CD4-positive, alpha-beta memory T cell (primary cell): ENCODE measurements around the gene CYGB. TPM values are rescaled to one million over a fixed set of nuclear protein-coding genes. Genes with fewer than 3 reads are reported as not detected.
A peak's percentile ranks its signal among the peaks of the same experiment; 100 is the strongest.

ENCODE experiments used
- CTCF ChIA-PET: fragments of 350-600 bp; sonication (Branson Sonifier 250); formaldehyde crosslinking; loops from one replicate; lab custom pipeline; 2021; ENCODE audit warnings: inconsistent platforms; ENCODE audit not compliant: partially characterized antibody; lab: Charles Lee
- POLR2A ChIA-PET: fragments of 350-600 bp; sonication (Branson Sonifier 250); formaldehyde crosslinking; loops from one replicate; lab custom pipeline; 2021; ENCODE audit not compliant: partially characterized antibody; lab: Charles Lee
- DNase-seq, 5 donors: peaks; one replicate each; pipeline versions ENCODE4 v3.0.0 to v3.0.0-alpha.2; 2020 to 2022; ENCODE audit warnings: mixed read lengths in 1 of 5
- H3K27ac ChIP-seq: one replicate; pipeline ENCODE4 v1.7.0; 2013; ENCODE audit warnings: low read depth, low read length
- H3K27me3 ChIP-seq: 2 replicates; pipeline ENCODE4 v1.7.0; 2013; ENCODE audit warnings: mild to moderate bottlenecking, low read length, moderate library complexity; ENCODE audit not compliant: insufficient read depth
- H3K36me3 ChIP-seq: 2 replicates; pipeline ENCODE4 v1.7.0; 2013; ENCODE audit warnings: mild to moderate bottlenecking, low read length, moderate library complexity; ENCODE audit not compliant: insufficient read depth
- H3K4me1 ChIP-seq: 2 replicates; pipeline ENCODE4 v1.7.0; 2013; ENCODE audit warnings: mild to moderate bottlenecking, low read length, moderate library complexity; ENCODE audit not compliant: insufficient read depth
- H3K4me3 ChIP-seq, 2 donors: one replicate each; pipeline ENCODE4 v1.7.0; 2013; ENCODE audit warnings: low read length in 2 of 2, mild to moderate bottlenecking in 1 of 2
- H3K9me3 ChIP-seq, 2 donors: one replicate each; pipeline ENCODE4 v1.7.0; 2013; ENCODE audit warnings: low read length in 2 of 2, control low read depth in 1 of 2; ENCODE audit not compliant: control insufficient read depth in 1 of 2
- H3K27ac Mint-ChIP-seq, 7 donors: one replicate each; pipeline ENCODE4 v1.8.0; 2020 to 2021; ENCODE audit warnings: mixed read lengths in 7 of 7, mild to moderate bottlenecking in 6 of 7, inconsistent platforms in 3 of 7, moderate library complexity in 3 of 7
- H3K27me3 Mint-ChIP-seq, 2 donors: one replicate each; pipeline ENCODE4 v1.8.0; 2020 to 2021; ENCODE audit warnings: mixed read lengths in 2 of 2
- H3K36me3 Mint-ChIP-seq, 2 donors: one replicate each; pipeline ENCODE4 v1.8.0; 2020 to 2021; ENCODE audit warnings: mixed read lengths in 2 of 2, inconsistent platforms in 1 of 2, mild to moderate bottlenecking in 1 of 2
- H3K4me1 Mint-ChIP-seq, 4 donors: one replicate each; pipeline ENCODE4 v1.8.0; 2020 to 2021; ENCODE audit warnings: mixed read lengths in 4 of 4, mild to moderate bottlenecking in 1 of 4
- H3K4me3 Mint-ChIP-seq, 8 donors: one replicate each; pipeline ENCODE4 v1.8.0; 2020 to 2021; ENCODE audit warnings: mixed read lengths in 8 of 8, mild to moderate bottlenecking in 7 of 8, moderate library complexity in 6 of 8, inconsistent platforms in 3 of 8
- H3K9me3 Mint-ChIP-seq, 8 donors: one replicate each; pipeline ENCODE4 v1.8.0; 2020 to 2021; ENCODE audit warnings: mixed read lengths in 8 of 8, mild to moderate bottlenecking in 5 of 8, inconsistent platforms in 3 of 8, moderate library complexity in 1 of 8
- intact Hi-C: fragments of 100-400 bp; cut with micrococcal nuclease; formaldehyde crosslinking; loops from one replicate; pipeline ENCODE4 v1.15.1; 2023
- polyA plus RNA-seq, 2 donors: library from polyadenylated mRNA; unstranded; fragments of 300-500 nt; fragmentation: Illumina TruSeq; gene quantifications; one replicate each; pipeline ENCODE4 v1.2.3, GENCODE V29; 2021
- total RNA-seq, 2 experiments: library from RNA; stranded (reverse); gene quantifications; one replicate each; pipeline ENCODE4 v1.2.3, GENCODE V29; 2021

The CYGB gene
- total and polyA plus RNA-seq, 4 experiments from 2014 or later = not detected

DNA sequence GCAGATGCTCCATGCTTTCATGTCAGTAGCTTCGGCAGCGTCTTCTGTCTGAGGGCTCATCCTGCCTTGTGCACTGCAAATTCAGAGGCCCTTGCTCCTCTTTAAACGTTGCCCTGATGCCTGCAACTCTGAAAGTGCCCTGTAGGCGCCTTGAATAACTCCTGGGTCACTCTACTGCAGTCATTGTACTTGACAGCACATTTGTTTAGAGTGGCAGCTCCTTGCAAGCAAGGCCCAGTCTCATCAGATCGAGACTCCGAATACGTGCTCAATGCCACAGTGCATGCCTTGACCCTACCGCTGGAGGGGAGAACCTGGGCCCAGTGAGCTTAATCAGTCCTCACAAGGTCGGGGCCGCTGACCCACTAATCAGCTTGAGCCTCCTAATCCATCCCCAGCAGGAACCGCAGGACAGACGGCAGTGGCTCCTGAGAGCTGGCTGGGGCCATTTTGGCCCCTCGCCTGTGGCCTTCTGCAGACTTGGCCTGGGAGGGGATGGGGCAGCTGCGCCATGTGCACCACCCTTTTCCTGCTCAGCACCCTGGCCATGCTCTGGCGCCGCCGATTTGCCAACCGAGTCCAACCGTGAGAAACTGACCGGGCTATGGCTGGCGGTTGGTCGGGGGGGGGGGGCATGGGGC, 2.2 kb upstream of the CYGB start, which contains the start of gene PRCD:
TSS of gene PRCD (plus strand) at position 414 of the 641 bp plus-strand sequence. CDS start at position 512, 98 bp downstream.
- H3K27me3 ChIP-seq = peaks cover 9% of the 10 kb centered on the region
- no peaks in the 10 kb centered on the region for H3K9me3 Mint-ChIP-seq
- no peaks in the 10 kb centered on the region for H3K4me1 ChIP-seq
- no peak within 1 kb of the TSS for H3K4me3 ChIP-seq
- no peaks in the 10 kb centered on the region for H3K36me3 ChIP-seq
- POLR2A ChIA-PET = interaction anchor here (0.9 kb wide), 1 partner anchor 132 kb away, joined by 3 read pairs; no protein-coding TSS in a partner anchor
- no peaks in the 10 kb centered on the region for H3K36me3 Mint-ChIP-seq
- H3K27ac Mint-ChIP-seq = peak within 1 kb of the TSS in 4 of 7 donors; percentile 7 to 57 (median 41)
- H3K27me3 Mint-ChIP-seq = peaks cover 33 to 34% of the 10 kb centered on the region in 2 donors
- peak within 1 kb of the TSS in 7 of 8 donors; percentile 26 to 79 (median 45) for H3K4me3 Mint-ChIP-seq
- H3K4me1 Mint-ChIP-seq = peaks cover 1 to 9% (median 3%) of the 10 kb centered on the region in 4 donors
- intact Hi-C loops = no loop called here
- no peaks in the 10 kb centered on the region for H3K9me3 ChIP-seq
- DNase-seq = peak in 1 of 5 donors; percentile 13
- H3K27ac ChIP-seq = no peak within 1 kb of the TSS
- CTCF ChIA-PET = interaction anchor here (3.1 kb wide), 1 partner anchor 16 kb away, joined by 13 read pairs; no protein-coding TSS in a partner anchor

DNA sequence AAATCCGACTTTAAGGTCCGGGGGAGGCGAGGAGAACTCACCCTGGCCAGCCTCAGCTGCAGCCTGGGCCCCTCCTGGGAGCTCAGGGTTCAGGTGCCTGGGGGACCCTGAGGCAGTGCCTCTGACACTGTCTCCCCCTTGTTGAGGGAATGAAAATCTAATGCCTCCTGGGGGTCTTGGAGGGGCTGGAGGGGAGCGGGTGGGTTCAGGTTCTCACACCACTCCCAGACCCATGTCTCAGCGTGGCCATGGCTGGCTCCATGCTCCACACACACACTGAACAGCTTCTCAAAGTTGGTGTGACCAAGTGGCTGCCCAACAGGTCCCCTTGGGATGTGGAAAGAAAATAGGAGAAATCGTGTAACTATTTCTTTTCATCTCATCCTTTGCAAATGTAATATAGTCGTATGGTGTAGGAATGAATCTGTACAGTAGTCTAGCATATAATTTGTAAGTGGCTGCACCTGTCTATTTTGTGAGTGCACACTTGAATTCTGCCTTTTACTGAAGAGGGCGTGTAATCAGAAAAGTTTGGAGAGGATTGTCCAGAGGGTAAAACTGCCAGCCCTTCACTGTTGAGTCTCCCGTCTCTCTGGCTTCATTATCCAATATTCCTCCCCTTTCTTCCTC, 1.5 kb upstream of the CYGB start:
- H3K4me3 Mint-ChIP-seq = peak overlapping the region in 7 of 8 donors; percentile 26 to 79 (median 45)
- peaks cover 9% of the 10 kb centered on the region for H3K27me3 ChIP-seq
- DNase-seq = no peak
- no peak overlapping the region for H3K27ac ChIP-seq
- no peaks in the 10 kb centered on the region for H3K9me3 Mint-ChIP-seq
- no peaks in the 10 kb centered on the region for H3K36me3 Mint-ChIP-seq
- H3K4me1 ChIP-seq = no peaks in the 10 kb centered on the region
- H3K4me1 Mint-ChIP-seq = peaks cover 1 to 9% (median 3%) of the 10 kb centered on the region in 4 donors
- ChIA-PET CTCF (interaction anchor here (3.1 kb wide), 1 partner anchor 16 kb away, joined by 13 read pairs; no protein-coding TSS in a partner anchor), POLR2A (interaction anchor here (0.9 kb wide), 1 partner anchor 133 kb away, joined by 3 read pairs; no protein-coding TSS in a partner anchor)
- H3K9me3 ChIP-seq = no peaks in the 10 kb centered on the region
- H3K27ac Mint-ChIP-seq = peak overlapping the region in 3 of 7 donors; percentile 40 to 57 (median 42)
- H3K27me3 Mint-ChIP-seq = peaks cover 32% of the 10 kb centered on the region in 2 donors
- intact Hi-C loops = no loop called here
- H3K4me3 ChIP-seq = no peak overlapping the region
- no peaks in the 10 kb centered on the region for H3K36me3 ChIP-seq

DNA sequence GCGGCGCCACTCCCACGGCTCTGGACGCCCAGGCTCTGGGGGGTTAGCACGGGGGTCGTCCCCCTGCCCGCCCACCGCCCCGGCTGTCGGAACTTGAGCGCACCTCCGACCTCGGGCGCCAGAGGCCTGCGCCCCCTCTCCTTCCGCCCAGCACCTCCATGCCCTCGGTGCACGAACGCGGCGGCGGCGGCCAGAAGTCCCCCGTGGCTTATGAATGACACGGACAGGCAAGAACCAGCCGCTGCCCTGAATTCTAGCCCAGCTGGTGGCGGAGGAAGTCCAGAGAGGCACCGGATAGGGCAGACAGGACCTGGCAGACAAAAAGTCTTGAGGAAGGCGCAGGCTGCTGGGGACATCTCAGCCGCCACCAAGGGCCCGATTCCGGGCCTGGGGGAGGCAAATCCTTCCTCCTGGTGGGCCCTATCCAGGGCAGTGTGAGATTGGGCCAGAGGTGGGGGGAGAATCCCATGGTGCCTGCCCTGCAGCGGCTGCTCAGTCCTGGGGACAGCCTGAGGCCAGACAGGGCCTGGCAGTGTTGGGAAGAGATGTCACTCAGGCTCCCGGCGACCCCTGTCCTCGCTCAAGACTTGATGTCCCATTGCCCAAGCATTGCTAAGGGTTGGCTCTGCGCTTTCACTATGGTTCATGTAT, 897 bp upstream of the CYGB start:
- peaks cover 1 to 9% (median 3%) of the 10 kb centered on the region in 4 donors for H3K4me1 Mint-ChIP-seq
- Histone ChIP-seq H3K4me3 (no peak overlapping the region), H3K36me3 (no peaks in the 10 kb centered on the region), H3K4me1 (no peaks in the 10 kb centered on the region), H3K27ac (no peak overlapping the region), H3K9me3 (no peaks in the 10 kb centered on the region), H3K27me3 (peaks cover 9% of the 10 kb centered on the region)
- CTCF ChIA-PET = interaction anchor here (3.1 kb wide), 1 partner anchor 15 kb away, joined by 13 read pairs; no protein-coding TSS in a partner anchor
- POLR2A ChIA-PET = no interaction called here
- H3K27ac Mint-ChIP-seq = peak overlapping the region in 2 of 7 donors; percentile 40 to 57
- intact Hi-C loops = no loop called here
- H3K4me3 Mint-ChIP-seq = peak overlapping the region in 5 of 8 donors; percentile 26 to 49 (median 39)
- no peaks in the 10 kb centered on the region for H3K36me3 Mint-ChIP-seq
- DNase-seq = peak in 1 of 5 donors; percentile 30
- peaks cover 28% of the 10 kb centered on the region in 2 donors for H3K27me3 Mint-ChIP-seq
- H3K9me3 Mint-ChIP-seq = no peaks in the 10 kb centered on the region

DNA sequence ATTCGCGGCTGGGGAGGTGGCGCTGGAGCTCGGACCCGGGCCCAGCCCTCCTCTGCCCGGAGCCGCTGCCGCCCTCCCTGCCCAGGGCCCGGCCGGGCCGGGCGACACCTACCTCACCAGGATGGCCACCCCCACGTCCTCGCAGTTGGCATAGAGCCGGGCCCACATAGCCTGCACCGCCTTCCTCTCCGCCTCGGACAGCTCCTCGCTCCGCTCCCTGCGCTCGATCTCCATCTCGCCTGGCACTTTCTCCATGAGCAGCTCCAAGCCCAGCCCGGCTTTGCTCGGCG, 276 bp downstream of the CYGB start:
- CTCF ChIA-PET = interaction anchor here (0.6 to 1.6 kb wide), 2 partner anchors 13 to 35 kb away, joined by 3 to 4 read pairs; no protein-coding TSS in a partner anchor
- H3K4me1 ChIP-seq = no peaks in the 10 kb centered on the region
- no peak overlapping the region for H3K27ac ChIP-seq
- DNase-seq = no peak
- no peak overlapping the region for H3K4me3 ChIP-seq
- peaks cover 27 to 28% of the 10 kb centered on the region in 2 donors for H3K27me3 Mint-ChIP-seq
- H3K36me3 ChIP-seq = no peaks in the 10 kb centered on the region
- no peaks in the 10 kb centered on the region for H3K9me3 Mint-ChIP-seq
- POLR2A ChIA-PET = interaction anchor here (1.3 kb wide), 1 partner anchor 9 kb away, joined by 5 read pairs; no protein-coding TSS in a partner anchor
- no peaks in the 10 kb centered on the region for H3K9me3 ChIP-seq
- intact Hi-C loops = no loop called here
- no peak overlapping the region for H3K27ac Mint-ChIP-seq
- H3K4me3 Mint-ChIP-seq = no peak overlapping the region
- H3K36me3 Mint-ChIP-seq = no peaks in the 10 kb centered on the region
- H3K27me3 ChIP-seq = peaks cover 9% of the 10 kb centered on the region
- H3K4me1 Mint-ChIP-seq = peaks cover 1 to 9% (median 3%) of the 10 kb centered on the region in 4 donors

DNA sequence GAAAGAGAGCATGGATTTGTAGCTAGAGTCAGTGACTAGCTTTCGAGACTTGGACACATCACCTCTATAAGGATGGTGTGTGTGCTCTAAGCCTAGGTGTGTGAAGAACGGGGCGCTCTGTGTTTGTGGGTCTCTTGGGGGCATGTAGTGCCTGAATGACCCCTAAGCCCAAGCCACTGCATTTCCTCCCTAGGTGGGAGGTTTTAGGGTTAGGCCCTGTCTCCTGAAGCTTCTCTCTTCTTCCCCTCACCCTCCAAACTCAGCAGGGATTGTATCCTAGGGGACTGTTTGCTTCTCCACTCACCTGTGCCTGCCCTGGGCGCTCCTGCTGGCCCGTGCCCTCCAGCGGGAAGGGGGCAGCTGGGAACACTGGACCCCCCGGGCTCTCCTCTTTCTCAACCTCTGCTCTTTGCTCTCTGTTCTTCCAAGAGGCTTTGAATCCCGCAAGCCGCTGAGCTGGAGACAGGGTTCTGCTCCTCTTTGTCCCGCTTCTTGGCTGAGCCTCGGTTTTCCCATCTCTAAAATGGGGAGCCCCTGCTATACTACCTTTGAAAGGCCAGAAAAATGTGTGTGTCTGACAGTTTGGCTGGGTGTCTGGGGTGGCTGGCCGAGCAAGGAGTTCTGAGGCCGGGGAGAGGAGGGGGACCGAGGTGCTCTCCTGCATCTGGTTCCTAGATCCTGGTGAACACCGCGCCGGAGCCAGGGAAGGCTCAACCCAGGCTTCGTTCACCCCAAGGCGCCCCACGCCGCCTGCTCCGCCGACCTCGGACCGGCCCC, 810 bp downstream of the CYGB start:
- H3K36me3 ChIP-seq = no peaks in the 10 kb centered on the region
- H3K4me3 ChIP-seq = no peak overlapping the region
- H3K9me3 ChIP-seq = no peaks in the 10 kb centered on the region
- H3K27me3 ChIP-seq = peaks cover 9% of the 10 kb centered on the region
- intact Hi-C loops = no loop called here
- no peak overlapping the region for H3K27ac ChIP-seq
- Mint-ChIP-seq H3K4me3 (peak overlapping the region in 4 of 8 donors; percentile 23 to 61 (median 32)), H3K9me3 (no peaks in the 10 kb centered on the region), H3K27me3 (peaks cover 22 to 25% of the 10 kb centered on the region in 2 donors), H3K4me1 (peaks cover 3 to 9% (median 4%) of the 10 kb centered on the region in 4 donors), H3K27ac (no peak overlapping the region), H3K36me3 (no peaks in the 10 kb centered on the region)
- ChIA-PET CTCF (interaction anchor here (0.6 to 1.6 kb wide), 4 partner anchors 10 to 145 kb away, joined by 3 to 4 read pairs (median 3); no protein-coding TSS in a partner anchor), POLR2A (interaction anchor here (0.5 to 1.3 kb wide), 4 partner anchors 9 to 135 kb away, joined by 3 to 5 read pairs (median 4); no protein-coding TSS in a partner anchor)
- peak in 1 of 5 donors; percentile 31 for DNase-seq
- H3K4me1 ChIP-seq = no peaks in the 10 kb centered on the region

DNA sequence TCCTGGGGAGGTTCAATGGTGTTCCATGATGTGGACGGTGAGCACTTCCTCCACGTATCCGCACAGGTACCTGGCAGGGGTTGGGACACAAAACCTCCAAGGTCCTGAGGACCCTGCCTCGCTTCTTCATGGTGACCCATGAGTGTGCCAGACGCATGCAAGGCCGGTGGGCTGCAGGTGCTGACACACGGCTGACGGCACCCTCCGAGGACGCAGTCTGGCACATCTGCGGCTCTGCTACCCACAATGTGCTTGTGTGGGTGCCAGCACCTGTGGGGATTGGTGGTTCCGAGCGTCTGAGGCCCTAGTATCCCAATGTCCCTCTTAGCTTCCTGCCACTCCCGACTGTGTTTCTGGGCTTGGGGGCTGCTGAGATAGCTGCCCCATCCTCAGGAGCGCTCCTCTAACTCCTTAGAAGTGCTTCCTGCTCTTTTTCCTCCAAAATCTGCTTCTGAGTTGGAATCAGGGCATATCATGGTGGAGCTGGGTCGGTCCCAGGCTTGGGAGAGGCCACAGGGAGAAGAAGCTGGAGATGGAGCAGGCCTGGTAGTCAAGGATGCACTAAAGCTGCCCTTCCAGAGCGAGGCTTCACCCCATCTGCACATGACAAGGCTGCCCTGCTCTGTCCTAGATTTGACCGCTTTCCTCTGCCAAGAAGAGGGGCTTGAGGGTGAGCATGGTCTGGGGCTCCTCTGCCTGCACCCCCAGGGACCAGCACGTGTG, 1.6 kb downstream of the CYGB start:
- H3K4me3 Mint-ChIP-seq = peak overlapping the region in 1 of 8 donors; percentile 39
- Histone ChIP-seq H3K27ac (no peak overlapping the region), H3K4me1 (no peaks in the 10 kb centered on the region), H3K36me3 (no peaks in the 10 kb centered on the region), H3K27me3 (peaks cover 9% of the 10 kb centered on the region), H3K9me3 (no peaks in the 10 kb centered on the region), H3K4me3 (no peak overlapping the region)
- intact Hi-C loops = no loop called here
- peaks cover 3 to 9% (median 4%) of the 10 kb centered on the region in 4 donors for H3K4me1 Mint-ChIP-seq
- peak overlapping the region in 1 of 7 donors; percentile 7 for H3K27ac Mint-ChIP-seq
- H3K27me3 Mint-ChIP-seq = peaks cover 19 to 24% of the 10 kb centered on the region in 2 donors
- no peaks in the 10 kb centered on the region for H3K36me3 Mint-ChIP-seq
- ChIA-PET CTCF (interaction anchor here (1.1 to 1.6 kb wide), 3 partner anchors 11 to 145 kb away, joined by 3 to 4 read pairs (median 3); no protein-coding TSS in a partner anchor), POLR2A (interaction anchor here (0.5 to 1.3 kb wide), 4 partner anchors 8 to 135 kb away, joined by 3 to 5 read pairs (median 4); no protein-coding TSS in a partner anchor)
- H3K9me3 Mint-ChIP-seq = no peaks in the 10 kb centered on the region
- DNase-seq = peak in 1 of 5 donors; percentile 33
